GM20000 (cell line): ENCODE results near the gene CENPL.
"Not testable (repeated sequence)": the region's sequence is repeated elsewhere in the genome, so short reads cannot be mapped to it uniquely, and the experiment has no call there.

Source experiments
- DNase-seq: peaks from one replicate; pipeline ENCODE4 v3.0.0; 2012; ENCODE audit warnings: low spot score
- TF ChIP-seq, protein P1 (sequence below): IDR thresholded peaks from 2 replicates; pipeline ENCODE4 v1.5.1; 2012; ENCODE audit warnings: mild to moderate bottlenecking, control low read depth; ENCODE audit errors: extremely low read depth, missing control alignments

CENPL gene

DNA sequence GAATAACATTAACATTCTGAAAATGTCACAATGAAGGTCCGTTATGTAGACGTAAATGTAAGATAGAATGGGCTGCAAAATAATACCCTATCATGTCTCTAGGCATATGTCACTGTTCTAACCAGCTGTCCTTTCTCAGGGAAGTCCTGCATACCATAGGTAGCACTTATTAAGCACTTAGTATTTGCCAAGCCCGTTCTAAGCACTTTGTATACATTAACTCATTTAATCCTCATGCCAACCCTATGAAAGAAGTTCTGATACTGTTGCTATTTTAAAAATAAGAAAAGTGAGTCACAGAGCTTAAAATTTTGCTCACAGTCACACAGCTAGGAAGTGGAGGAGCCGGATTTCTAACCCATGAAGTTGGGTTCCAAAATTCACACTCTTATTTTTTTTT is 27.4 kb upstream of the CENPL start:
- no peak for DNase-seq
- TF ChIP-seq, protein P1, sequence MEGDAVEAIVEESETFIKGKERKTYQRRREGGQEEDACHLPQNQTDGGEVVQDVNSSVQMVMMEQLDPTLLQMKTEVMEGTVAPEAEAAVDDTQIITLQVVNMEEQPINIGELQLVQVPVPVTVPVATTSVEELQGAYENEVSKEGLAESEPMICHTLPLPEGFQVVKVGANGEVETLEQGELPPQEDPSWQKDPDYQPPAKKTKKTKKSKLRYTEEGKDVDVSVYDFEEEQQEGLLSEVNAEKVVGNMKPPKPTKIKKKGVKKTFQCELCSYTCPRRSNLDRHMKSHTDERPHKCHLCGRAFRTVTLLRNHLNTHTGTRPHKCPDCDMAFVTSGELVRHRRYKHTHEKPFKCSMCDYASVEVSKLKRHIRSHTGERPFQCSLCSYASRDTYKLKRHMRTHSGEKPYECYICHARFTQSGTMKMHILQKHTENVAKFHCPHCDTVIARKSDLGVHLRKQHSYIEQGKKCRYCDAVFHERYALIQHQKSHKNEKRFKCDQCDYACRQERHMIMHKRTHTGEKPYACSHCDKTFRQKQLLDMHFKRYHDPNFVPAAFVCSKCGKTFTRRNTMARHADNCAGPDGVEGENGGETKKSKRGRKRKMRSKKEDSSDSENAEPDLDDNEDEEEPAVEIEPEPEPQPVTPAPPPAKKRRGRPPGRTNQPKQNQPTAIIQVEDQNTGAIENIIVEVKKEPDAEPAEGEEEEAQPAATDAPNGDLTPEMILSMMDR = no peak

DNA sequence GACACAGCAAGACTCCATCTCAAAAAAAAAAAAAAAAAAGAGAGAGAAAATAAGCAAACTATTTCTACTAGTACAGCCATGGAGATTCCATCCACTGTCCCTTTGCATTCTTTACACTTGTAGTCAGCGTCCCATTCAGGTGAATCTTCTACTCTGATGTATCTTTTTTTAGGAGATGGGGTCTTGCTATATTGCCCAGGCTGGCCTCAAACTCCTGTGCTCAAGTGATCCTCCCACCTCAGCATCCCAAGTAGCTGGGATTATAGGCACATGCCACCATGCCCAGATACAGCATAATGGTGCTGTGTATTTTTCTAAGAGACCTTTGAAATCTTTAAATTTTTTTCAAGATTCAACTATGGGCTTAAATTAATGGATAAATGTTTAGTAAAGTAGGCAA is 8.1 kb upstream of the CENPL start:
- TF ChIP-seq, protein P1 = no peak
- no peak for DNase-seq

DNA sequence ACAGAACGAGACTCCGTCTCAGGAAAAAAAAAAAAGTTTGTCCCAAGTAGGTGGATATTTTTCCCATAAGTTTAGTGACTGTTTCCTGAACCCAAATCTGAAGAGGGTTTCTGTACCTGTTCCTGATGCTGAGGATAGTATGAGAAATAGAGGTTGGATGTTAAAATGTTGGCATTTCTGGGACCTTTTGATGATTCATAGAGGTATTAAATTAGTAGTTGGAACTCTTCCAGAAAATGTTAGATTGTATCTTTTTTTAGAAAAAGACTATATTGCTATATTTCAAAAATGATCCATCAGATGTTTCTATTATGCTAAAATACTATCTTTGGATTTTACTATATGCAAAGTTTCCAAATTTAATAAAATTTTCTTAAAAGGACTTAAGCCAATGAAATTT is 2.9 kb upstream of the CENPL start:
- TF ChIP-seq, protein P1 = no peak
- no peak for DNase-seq

DNA sequence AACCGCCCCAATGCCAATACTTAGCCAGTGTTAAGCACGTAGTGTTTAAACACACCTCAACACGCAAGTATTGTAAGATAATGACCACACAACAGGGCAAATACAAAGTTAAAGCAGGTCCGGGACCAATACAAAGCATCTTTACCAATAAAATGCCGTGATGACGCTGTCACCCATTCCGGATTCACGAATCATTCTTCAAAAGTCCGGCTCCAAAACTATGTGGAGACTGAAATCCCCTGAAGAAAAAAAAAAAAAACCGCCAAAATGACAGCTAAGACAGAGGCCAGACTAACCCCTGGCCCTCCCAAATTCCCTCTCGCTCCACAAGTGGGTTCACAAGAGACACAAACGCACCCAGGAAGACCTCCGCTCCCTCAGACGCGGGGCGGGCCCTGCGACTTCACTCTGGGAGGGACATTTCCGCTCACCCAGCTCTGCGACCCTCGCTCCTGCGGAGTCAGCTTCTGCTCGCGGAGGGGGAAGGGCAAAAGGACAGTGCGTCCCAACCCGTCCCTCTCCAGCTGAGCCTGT is 835 bp downstream of the CENPL start:
- DNase-seq = no peak

DNA sequence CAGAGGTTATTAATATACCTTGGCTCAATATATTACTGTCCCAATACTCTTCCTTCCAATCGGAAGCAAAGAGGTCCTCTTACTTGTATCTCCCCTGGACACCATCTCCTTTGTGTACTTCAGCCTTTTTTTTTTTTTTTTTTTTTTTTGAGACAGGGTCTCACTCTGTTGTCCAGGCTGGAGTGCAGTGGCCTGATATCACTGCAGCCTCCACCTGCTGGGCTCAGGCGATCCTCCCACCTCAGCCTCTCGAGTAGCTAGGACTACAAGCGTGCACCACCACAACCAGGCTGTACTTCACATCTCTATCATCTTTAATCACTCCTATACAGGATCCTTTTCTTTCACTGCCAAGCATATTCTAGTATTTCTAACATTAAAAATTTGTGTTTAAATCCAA is 3.0 kb downstream of the CENPL start:
- no peak for DNase-seq
- TF ChIP-seq, protein P1 = no peak

More for the DNA sequence above, 835 bp downstream of the CENPL start:
- TF ChIP-seq, protein P1 = no peak

DNA sequence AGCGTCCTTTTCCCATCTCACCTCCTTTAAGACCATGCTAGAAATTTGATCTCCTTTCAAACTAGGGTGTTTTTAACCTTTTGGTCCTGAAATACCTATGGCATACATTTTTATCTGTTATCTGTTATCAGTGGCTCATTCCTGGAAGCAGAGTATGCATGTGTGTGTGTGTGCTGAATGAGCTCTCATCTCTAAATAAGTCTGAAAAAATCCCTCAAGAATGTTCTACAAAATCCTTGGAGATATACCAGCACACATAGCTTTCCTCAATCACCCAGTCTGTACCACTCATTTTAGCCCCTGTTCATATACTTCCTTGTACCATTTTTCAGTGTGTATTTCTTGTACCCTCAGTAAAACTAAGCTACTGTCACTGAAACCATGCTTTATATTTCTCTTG is 6.2 kb downstream of the CENPL start:
- TF ChIP-seq, protein P1 = no peak
- DNase-seq = no peak

DNA sequence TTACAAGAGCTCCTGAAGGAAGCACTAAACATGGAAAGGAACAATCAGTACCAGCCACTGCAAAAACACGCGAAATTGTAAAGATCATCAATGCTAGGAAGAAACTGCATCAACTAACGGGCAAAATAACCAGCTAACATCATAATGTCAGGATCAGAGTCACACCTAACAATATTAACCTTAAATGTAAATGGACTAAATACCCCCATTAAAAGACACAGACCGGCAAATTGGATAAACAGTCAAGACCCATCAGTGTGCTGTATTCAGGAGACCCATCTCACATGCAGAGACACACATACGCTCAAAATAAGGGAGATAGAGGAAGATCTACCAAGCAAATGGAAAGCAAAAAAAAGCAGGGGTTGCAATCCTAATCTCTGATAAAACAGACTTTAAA is 11.0 kb downstream of the CENPL start:
- not testable (repeated sequence) for DNase-seq

DNA sequence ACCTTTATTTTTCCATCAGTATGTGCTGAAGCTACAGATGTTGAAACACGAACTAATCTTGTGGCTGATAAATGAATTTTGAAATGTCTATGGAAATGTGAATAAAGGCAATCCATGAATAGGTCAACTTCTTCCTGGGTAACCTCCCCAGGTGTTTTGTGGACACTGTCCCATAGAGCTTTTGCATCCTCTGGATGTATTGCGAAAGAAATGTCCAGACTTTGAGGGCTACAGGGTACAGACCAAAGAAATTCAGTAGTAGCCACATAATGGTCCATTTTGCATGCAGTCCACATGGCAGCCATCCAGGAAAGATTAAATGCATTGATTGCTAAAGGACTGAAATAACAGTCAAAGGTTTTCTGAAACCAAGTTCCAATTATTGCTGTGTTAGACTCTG is 21.7 kb downstream of the CENPL start:
- TF ChIP-seq, protein P1 = no peak
- no peak for DNase-seq

DNA sequence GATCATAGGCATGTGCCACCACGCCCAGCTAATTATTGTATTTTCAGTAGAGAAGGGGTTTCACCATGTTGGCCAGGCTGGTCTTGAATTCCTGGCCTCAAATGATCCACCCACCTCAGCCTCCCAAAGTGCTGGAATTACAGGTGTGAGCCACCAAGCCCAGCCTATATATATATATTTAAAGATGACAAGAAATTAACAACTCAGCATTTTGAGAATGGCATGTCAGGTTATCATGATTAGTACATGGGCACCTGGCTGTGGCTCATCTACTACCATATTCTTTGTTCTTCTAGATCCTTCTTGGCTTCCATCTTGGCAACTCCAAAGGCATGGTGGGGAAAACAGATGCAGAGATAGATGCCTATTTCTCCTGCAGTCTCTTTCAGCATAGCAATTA is 24.7 kb downstream of the CENPL start:
- not testable (repeated sequence) for DNase-seq
